Spleen (tissue), 7 donors: Measurements from ENCODE around the gene SNX1.

Experiments used
- CTCF ChIP-seq, 11 experiments: fragments of 200-600 bp in 7 of 11; fragments of 450-650 bp in 4 of 11; sonication (generic) in 4 of 11; IDR thresholded peaks in 8 of 11; conservative IDR thresholded peaks in 3 of 11; 1 replicate in 7 of 11; 2 replicates in 4 of 11; pipeline versions ENCODE4 v1.4.0 to v1.8.0; 2016 to 2021; ENCODE audit warnings: antibody characterized with exemption in 11 of 11, inconsistent platforms in 4 of 11, mild to moderate bottlenecking in 1 of 11
- POLR2A ChIP-seq, 3 donors: fragments of 450-650 bp; IDR thresholded peaks; one replicate each; pipeline ENCODE4 v1.5.1; 2017; ENCODE audit warnings: antibody characterized with exemption in 3 of 3, mild to moderate bottlenecking in 1 of 3
- donor health status: DM: no; HTN: no; CAD: no; lungs with moderate emphysema.
- donor health status: DM: no; HTN: no; CAD: no.
- donor health status: DM: no; HTN: no; CAD: no.

DNA sequence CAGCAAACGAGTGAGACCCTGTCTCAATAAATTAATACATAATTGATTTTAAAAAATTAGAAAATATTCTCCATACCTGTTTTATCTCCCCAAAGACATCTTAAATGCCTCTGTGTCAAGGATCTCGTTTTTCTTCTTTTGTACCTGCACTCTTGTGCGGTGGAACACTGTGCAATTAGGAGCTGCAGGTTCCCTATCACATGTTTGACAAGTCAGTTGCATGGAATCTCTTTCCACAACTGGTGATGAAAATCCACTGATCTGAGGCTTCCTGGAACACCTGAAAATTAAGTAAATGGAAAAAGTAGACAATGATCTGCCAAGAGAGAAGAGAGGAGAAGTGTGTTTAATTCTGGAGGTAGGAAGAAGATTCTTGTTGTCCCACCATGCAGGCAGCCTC, 52.8 kb downstream of the SNX1 start:
- TF ChIP-seq CTCF (IDR thresholded peaks at IDR 0.05 in 8 of 11, conservative IDR thresholded peaks at IDR 0.05 in 3 of 11): no peak
- TF ChIP-seq POLR2A (IDR thresholded peaks at IDR 0.05): no peak
